Measurements from ENCODE around the gene ZNF148. TPM values are rescaled to one million over a fixed set of nuclear protein-coding genes. Genes with fewer than 3 reads are reported as not detected.

Gene ZNF148
- total RNA-seq, 1 donor from 2014 or later = 45.7 TPM

DNA sequence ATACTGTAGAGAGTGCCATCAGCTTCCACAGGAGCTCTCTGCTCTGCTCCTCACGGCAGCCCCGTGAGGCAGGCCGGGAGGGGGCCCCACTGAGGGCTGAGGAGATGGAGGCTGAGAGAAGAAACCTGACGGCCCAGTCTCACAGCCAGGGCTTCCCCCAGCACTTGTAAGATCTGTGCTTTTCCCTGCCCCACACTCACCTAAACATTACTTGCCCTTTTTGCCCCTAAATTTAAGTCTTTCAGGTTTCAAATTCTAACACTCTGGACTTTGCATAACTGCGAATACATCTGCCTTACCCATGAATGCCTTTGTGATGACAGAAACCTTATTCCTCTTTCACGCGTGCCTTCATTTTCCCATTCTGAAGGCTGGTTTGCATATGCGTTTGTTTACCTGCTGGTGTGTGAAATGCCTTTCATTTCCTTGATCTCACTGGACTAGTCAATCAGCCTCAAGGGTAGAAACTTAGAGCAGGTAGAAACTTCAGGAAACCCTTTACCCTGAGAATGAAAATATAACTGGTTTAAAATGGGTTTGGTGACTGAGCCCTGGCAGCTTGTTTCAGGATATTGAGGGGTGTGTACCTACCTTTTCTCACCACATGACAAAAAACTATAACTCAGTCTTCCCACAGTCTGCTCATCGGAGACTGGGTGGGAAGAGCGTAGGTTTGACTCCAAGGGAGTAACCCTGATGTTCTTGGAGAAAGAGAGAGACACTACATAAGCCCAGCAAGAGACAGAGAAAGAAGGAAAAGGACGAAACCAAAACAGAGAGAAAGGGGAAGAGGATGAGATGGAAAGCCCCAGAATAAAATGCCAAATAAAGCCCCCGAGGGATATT lies 182.7 kb downstream of the ZNF148 start:
- DNase-seq = no peak
- Histone ChIP-seq H3K9me3 (replicated peaks) (no peaks in the 10 kb centered on the region), H3K4me3 (no peak overlapping the region), H3K4me1 (peaks cover 6% of the 10 kb centered on the region), H3K27me3 (ENCODE audit: low read depth) (no peaks in the 10 kb centered on the region), H3K27ac (replicated peaks) (no peak overlapping the region), H3K36me3 (no peaks in the 10 kb centered on the region)
- intact Hi-C loops (cut with micrococcal nuclease) = no loop called here
- TF ChIP-seq, protein P1, sequence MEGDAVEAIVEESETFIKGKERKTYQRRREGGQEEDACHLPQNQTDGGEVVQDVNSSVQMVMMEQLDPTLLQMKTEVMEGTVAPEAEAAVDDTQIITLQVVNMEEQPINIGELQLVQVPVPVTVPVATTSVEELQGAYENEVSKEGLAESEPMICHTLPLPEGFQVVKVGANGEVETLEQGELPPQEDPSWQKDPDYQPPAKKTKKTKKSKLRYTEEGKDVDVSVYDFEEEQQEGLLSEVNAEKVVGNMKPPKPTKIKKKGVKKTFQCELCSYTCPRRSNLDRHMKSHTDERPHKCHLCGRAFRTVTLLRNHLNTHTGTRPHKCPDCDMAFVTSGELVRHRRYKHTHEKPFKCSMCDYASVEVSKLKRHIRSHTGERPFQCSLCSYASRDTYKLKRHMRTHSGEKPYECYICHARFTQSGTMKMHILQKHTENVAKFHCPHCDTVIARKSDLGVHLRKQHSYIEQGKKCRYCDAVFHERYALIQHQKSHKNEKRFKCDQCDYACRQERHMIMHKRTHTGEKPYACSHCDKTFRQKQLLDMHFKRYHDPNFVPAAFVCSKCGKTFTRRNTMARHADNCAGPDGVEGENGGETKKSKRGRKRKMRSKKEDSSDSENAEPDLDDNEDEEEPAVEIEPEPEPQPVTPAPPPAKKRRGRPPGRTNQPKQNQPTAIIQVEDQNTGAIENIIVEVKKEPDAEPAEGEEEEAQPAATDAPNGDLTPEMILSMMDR (IDR thresholded peaks at IDR 0.05; ENCODE audit: borderline replicate concordance) = no peak

DNA sequence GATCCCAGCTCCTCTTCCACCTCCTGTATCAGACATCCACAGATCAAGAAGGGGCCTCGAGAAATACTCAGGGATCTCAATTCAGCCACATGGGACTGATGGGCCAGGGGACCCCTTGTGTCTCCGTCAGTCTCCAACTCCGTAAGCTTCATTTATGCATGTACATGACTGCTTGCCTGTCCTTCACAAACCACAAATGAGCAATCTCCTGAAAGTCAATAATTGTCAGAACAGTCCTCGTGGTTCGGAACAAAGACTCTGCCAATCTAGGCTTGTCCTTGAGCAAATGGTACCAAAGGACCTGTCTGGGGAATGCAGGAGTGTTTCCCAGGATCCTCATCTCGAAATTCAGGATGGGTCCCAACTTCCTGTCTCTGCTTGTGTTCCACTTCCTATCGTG lies 183.4 kb downstream of the ZNF148 start:
- H3K9me3 ChIP-seq (replicated peaks) = no peaks in the 10 kb centered on the region
- TF ChIP-seq, protein P1 (IDR thresholded peaks at IDR 0.05; ENCODE audit: borderline replicate concordance) = no peak
- intact Hi-C loops (cut with micrococcal nuclease) = no loop called here

GRCh38 chr3:125191256-125191655 lies 183.9 kb downstream of the ZNF148 start:
- peaks cover 6% of the 10 kb centered on the region for H3K4me1 ChIP-seq
- H3K27ac ChIP-seq (replicated peaks) = no peak overlapping the region
- no peaks in the 10 kb centered on the region for H3K27me3 ChIP-seq (ENCODE audit: low read depth)
- TF ChIP-seq, protein P1 (IDR thresholded peaks at IDR 0.05; ENCODE audit: borderline replicate concordance) = no peak
- H3K9me3 ChIP-seq (replicated peaks) = no peaks in the 10 kb centered on the region
- intact Hi-C loops (cut with micrococcal nuclease) = no loop called here
- no peak for DNase-seq
- no peak overlapping the region for H3K4me3 ChIP-seq
- no peaks in the 10 kb centered on the region for H3K36me3 ChIP-seq

More for the DNA sequence above, 183.4 kb downstream of the ZNF148 start:
- Histone ChIP-seq H3K4me3 (no peak overlapping the region), H3K27ac (replicated peaks) (no peak overlapping the region), H3K36me3 (no peaks in the 10 kb centered on the region), H3K27me3 (ENCODE audit: low read depth) (no peaks in the 10 kb centered on the region), H3K4me1 (peaks cover 6% of the 10 kb centered on the region)
- DNase-seq = no peak

DNA sequence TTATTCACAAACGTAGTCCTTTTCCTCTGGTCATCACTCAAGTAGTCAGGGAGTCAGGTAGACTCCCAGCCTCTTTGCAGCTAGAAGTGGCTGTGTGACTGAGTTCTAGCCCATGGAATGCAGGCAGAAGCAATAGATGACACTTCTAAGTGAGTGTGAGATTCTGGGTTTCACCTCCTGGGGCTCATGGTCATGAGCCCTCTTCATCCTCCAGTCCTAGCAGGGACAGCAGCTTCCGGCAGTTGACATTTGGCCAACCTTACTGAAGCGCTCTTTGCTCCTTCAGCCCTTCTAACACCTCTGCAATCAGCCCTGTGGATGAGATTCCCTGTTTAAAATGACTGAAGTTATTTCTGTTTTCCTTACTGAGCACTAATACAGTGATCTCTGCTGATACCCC lies 184.3 kb downstream of the ZNF148 start:
- H3K4me3 ChIP-seq = no peak overlapping the region
- H3K27me3 ChIP-seq (ENCODE audit: low read depth) = no peaks in the 10 kb centered on the region
- no peak for DNase-seq
- H3K9me3 ChIP-seq (replicated peaks) = no peaks in the 10 kb centered on the region
- no peaks in the 10 kb centered on the region for H3K36me3 ChIP-seq
- TF ChIP-seq, protein P1 (IDR thresholded peaks at IDR 0.05; ENCODE audit: borderline replicate concordance) = no peak
- intact Hi-C loops (cut with micrococcal nuclease) = no loop called here
- H3K4me1 ChIP-seq = peaks cover 6% of the 10 kb centered on the region
- H3K27ac ChIP-seq (replicated peaks) = no peak overlapping the region

GRCh38 chr3:125189378-125190165 lies 185.6 kb downstream of the ZNF148 start:
- intact Hi-C loops (cut with micrococcal nuclease) = no loop called here
- no peak overlapping the region for H3K4me3 ChIP-seq
- no peaks in the 10 kb centered on the region for H3K36me3 ChIP-seq
- no peaks in the 10 kb centered on the region for H3K9me3 ChIP-seq (replicated peaks)
- H3K4me1 ChIP-seq = peaks cover 6% of the 10 kb centered on the region
- no peak overlapping the region for H3K27ac ChIP-seq (replicated peaks)
- no peak for DNase-seq
- H3K27me3 ChIP-seq (ENCODE audit: low read depth) = no peaks in the 10 kb centered on the region
- TF ChIP-seq, protein P1 (IDR thresholded peaks at IDR 0.05; ENCODE audit: borderline replicate concordance) = no peak
